GM12874 (cell line): ENCODE measurements around the gene RAPGEF3.

Experiments used
- TF ChIP-seq, protein P1 (sequence below): IDR thresholded peaks from 2 replicates; pipeline ENCODE4 v1.5.1; 2011; ENCODE audit warnings: low read depth, mild to moderate bottlenecking, control low read depth, low read length, moderate library complexity; ENCODE audit not compliant: insufficient read depth

Gene RAPGEF3

DNA sequence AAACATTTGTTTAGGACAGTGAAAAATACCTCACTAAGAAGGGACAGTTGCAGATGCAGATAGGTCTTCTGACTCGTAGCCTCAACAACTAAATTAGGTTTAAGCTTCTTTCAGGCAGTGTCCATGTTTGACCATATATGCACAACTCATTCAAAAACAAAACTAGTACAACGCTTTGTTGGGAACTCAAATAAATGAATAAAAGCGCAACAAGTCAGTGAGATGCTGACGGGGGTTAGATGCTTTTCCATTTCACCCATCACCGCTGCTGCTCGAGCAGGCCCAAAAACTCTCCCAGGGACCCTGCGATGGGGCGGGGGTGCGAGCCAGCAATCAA lies 53.5 kb downstream of the RAPGEF3 start:
- TF ChIP-seq, protein P1, sequence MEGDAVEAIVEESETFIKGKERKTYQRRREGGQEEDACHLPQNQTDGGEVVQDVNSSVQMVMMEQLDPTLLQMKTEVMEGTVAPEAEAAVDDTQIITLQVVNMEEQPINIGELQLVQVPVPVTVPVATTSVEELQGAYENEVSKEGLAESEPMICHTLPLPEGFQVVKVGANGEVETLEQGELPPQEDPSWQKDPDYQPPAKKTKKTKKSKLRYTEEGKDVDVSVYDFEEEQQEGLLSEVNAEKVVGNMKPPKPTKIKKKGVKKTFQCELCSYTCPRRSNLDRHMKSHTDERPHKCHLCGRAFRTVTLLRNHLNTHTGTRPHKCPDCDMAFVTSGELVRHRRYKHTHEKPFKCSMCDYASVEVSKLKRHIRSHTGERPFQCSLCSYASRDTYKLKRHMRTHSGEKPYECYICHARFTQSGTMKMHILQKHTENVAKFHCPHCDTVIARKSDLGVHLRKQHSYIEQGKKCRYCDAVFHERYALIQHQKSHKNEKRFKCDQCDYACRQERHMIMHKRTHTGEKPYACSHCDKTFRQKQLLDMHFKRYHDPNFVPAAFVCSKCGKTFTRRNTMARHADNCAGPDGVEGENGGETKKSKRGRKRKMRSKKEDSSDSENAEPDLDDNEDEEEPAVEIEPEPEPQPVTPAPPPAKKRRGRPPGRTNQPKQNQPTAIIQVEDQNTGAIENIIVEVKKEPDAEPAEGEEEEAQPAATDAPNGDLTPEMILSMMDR, result no peak

DNA sequence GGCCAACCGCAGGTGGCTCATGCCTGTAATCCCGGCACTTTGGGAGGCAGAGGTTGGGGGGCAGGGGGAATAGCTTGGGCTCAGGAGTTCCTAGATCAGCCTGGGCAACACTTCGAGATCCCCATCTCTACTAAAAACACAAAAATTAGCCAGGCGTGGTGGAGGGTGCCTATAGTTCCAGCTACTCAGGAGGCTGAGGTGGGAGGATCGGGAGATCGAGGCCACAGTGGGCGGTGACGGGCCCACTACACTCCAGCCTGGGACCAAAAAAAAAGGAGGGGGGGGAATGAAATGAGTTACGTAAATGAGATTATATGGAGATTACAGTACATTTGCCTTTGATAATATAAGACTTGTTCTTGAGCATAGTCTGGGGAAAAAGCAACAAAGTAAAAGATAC lies 54.0 kb downstream of the RAPGEF3 start:
- TF ChIP-seq, protein P1, result no peak

DNA sequence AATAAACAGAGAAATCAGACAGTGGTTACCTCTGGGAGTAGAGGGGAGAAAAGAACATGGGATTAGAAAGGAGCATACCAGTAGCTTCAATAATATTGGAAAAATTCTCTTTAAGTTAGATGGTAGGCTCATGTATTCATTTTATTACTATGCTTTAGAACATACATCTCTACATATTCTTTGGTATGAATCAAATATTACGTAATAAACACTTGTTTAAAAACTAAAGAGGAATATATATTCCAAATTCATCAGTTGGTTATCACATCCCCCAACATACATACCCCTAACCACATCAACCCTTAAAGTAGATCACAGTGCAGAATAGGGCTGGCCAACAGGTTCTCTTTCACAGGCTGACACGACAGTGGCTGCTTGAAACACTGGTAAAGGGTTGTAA lies 58.4 kb downstream of the RAPGEF3 start:
- TF ChIP-seq, protein P1, result no peak

DNA sequence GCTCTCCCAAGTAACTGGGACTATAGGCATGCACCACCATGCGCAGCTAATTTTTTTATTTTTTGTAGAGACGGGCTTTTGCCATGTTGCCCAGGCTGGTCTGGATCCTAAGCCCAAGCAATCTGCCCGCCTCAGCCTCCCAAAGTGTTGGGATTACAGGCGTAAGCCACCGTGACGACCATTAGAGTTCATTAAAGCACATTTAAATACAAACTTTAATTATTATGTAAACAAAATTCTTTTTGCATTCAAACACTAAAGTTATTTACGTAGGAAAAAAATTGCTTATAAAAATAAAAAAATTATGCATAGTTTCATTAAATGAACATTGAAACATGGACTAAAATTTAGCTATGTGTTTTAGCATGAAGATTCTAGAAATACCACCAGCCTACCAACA lies 60.0 kb downstream of the RAPGEF3 start:
- TF ChIP-seq, protein P1, result no peak

DNA sequence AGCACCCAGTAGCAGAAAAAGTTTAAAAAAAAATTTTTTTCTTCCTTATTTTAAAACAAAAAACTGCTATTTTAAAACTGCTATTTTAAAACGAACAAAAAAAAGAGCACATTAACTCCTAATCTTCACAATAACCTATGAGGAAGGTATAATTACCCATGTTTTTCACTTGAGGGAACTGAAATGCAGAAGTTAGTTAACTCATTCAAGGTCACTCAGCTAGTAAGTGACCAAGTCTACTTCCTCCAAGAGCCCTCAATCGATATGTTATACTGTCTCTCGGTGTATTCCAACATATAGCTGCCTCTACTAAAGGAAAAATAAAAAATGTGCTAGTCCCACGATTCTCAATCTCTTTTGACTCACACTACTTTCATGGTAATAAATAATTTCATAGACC lies 60.6 kb downstream of the RAPGEF3 start:
- TF ChIP-seq, protein P1, result no peak

DNA sequence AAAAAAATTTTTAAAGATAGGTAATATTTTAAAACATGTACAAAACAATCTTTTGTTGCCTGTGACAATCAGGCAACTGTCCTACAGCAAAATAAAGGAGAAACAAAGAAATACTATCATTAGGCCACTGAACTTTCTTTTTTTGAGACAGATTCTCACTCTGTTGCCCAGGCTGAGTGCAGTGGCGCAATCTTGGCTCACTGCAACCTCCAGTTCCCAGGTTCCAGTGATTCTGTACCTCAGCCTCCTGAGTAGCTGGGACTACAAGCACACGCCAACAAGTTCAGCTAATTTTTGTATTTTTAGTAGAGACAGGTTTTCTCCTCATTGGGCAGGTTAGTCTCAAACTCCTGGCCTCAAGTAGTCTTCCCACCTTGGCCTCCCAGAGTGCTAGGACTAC lies 69.5 kb downstream of the RAPGEF3 start:
- TF ChIP-seq, protein P1, result no peak

DNA sequence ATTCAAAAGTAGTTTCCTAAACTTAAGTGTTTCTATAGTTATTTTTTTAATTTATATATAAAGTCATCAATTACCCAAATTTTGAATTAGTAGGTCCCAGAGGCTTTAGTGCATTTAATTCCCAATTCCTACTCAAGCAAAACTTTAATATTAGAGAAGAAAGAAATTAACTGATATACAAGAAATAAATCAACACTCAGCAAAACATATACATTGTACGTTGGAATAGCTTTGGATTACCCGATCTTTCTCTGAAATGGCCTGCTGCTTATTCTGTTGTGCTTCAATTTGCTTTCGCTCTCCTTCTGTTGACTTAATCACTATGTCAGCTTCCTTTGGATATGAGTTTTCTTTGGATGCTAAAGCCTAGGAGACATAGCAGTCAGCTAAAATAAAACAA lies 71.0 kb downstream of the RAPGEF3 start:
- TF ChIP-seq, protein P1, result no peak
